ENCODE measurements around the gene SLCO4A1. TPM values are rescaled to one million over a fixed set of nuclear protein-coding genes. Genes with fewer than 3 reads are reported as not detected.
A peak's percentile ranks its signal among the peaks of the same experiment; 100 is the strongest.

The SLCO4A1 gene
- total RNA-seq, 2 donors from 2014 or later = 2.6 to 6.2 TPM

DNA sequence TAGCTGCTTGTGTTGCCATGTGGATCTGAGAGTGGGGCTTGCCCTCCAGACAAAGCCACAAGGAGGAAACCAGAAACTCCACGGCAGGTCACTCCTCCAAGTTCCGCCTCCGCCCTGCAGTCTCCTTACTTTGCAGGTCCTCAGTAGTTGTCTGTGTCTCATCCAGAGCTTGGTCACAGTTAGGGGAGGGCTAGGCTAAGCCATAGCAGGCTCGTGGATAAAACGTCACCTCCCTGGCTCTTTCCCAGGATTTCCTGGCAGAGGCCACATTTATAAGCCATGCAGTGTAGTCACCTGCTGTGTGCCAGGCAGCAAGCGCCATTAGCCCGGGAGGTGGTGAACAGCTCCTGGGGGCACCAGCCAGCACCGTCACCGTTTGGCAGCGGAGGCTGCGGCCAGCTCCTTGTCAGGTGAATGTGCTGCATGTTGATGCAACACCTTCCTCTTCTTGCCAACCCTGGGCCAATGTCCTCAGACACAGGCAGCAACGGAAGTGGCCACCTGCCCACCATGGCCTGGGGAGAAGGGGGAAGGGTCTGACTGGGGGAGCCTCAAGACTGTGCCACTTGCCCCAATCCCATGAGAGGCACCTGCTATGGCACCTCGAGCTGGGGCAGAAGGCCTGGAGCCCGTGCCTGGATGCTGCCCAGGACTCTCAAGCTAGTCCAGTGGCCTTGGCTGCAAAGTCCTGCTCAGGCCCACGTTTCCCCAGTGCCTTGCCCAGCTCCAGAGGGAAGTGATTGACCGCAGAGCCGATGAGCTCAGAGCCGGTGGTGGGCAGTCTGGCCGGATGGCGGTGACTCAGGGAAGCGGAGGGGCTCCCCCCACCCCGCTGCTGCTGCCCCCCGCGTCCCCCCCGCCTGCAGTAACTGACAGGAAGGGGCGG lies 39.0 kb upstream of the SLCO4A1 start:
- Histone ChIP-seq H3K27me3 (no peaks in the 10 kb centered on the region), H3K27ac (peak overlapping the region; percentile 25 to 78 (median 58)), H3K4me3 (no peak overlapping the region), H3K9me3 (no peaks in the 10 kb centered on the region), H3K36me3 (replicated peaks in 1 of 2; ENCODE audit: insufficient read depth in 1 of 2, low read depth in 2 of 2) (no peaks in the 10 kb centered on the region), H3K4me1 (peaks cover 46% of the 10 kb centered on the region)
- intact Hi-C loops (cut with DNase I) = no loop called here
- DNase-seq (peak; percentile 74 to 89 (median 87)), ATAC-seq (peak; percentile 74)
- TF ChIP-seq, protein P1, sequence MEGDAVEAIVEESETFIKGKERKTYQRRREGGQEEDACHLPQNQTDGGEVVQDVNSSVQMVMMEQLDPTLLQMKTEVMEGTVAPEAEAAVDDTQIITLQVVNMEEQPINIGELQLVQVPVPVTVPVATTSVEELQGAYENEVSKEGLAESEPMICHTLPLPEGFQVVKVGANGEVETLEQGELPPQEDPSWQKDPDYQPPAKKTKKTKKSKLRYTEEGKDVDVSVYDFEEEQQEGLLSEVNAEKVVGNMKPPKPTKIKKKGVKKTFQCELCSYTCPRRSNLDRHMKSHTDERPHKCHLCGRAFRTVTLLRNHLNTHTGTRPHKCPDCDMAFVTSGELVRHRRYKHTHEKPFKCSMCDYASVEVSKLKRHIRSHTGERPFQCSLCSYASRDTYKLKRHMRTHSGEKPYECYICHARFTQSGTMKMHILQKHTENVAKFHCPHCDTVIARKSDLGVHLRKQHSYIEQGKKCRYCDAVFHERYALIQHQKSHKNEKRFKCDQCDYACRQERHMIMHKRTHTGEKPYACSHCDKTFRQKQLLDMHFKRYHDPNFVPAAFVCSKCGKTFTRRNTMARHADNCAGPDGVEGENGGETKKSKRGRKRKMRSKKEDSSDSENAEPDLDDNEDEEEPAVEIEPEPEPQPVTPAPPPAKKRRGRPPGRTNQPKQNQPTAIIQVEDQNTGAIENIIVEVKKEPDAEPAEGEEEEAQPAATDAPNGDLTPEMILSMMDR (IDR thresholded peaks at IDR 0.05) = no peak
- peak in 2 of 3 donors; percentile 21 to 31 for TF ChIP-seq POLR2A (IDR thresholded peaks at IDR 0.05)
- WGBS, 2 donors = 25 to 26% methylated on average over 5 to 26 of the region's 26 CpGs

DNA sequence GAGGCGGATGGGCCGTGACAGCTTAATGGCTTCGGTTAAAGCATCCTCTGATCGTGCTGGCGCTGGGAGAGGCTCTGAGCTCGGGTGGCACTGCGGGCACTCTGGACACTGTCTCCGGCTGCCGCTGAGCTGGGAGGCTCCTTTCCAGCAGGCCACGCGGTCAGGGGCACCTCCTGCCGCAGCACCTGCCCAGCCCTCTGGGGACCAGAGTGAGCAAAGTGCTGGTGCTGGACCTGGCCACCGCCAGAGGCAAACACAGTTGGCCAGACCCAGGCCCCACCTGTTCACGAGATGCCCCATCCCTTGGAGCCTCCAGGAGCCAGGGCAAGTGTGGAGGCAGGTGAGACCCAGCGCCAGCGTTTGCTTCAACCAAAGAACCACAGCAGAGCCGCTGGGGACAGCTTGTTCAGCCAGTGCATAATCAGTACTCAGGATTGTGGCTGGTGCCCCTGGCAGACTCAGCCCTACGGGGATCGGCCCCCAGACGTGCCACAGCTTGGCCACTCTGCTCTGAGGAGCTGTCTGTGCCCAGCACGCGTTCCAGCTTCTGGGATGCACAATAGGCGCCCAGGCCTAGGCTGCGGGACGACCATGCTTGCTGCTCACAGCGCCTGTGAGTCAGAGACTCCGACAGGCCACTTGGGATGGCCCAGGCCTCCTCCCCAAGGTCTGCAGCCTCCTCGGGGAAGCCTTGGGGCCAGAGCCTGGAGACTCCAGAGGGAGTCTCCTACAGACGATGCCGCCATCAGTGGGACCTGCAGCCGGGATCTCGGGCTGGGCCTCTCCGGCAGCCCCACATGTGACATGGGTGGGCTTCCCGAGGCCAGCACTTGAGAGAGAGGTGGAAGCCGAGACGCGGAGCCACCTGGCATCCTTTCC lies 38.2 kb upstream of the SLCO4A1 start:
- ATAC-seq = no peak
- H3K27ac ChIP-seq = peak overlapping the region in 3 of 4 donors; percentile 46 to 78 (median 70)
- H3K4me3 ChIP-seq = no peak overlapping the region

DNA sequence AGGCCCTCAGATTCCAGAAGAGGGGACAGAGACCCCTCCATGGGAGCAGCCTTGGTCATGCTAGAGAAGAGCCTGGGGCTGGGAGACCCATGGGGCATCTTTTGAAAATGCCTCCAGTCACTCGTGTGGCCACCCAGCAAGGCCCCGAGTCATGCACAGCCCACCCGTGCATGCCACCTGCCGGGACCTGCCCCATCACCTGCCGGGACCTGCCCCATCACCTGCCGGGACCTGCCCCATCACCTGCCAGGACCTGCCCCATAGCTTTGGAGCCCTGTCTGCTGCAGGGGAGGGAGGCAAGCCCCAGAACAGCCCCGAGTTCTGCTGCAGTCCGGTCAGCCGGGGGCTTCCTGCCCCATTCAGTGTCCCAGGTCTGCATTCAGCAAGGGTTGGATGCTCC lies 37.5 kb upstream of the SLCO4A1 start:
- Histone ChIP-seq H3K9me3 (no peaks in the 10 kb centered on the region), H3K4me1 (peaks cover 46% of the 10 kb centered on the region), H3K36me3 (replicated peaks in 1 of 2; ENCODE audit: insufficient read depth in 1 of 2, low read depth in 2 of 2) (no peaks in the 10 kb centered on the region), H3K4me3 (no peak overlapping the region), H3K27ac (no peak overlapping the region), H3K27me3 (no peaks in the 10 kb centered on the region)
- TF ChIP-seq POLR2A (IDR thresholded peaks at IDR 0.05) = no peak
- intact Hi-C loops (cut with DNase I) = no loop called here
- ATAC-seq = no peak
- 37 to 41% methylated on average over 2 to 9 of the region's 9 CpGs for WGBS, 2 donors
- no peak for DNase-seq

More for the DNA sequence above, 38.2 kb upstream of the SLCO4A1 start:
- TF ChIP-seq, protein P1 (IDR thresholded peaks at IDR 0.05) = no peak
- TF ChIP-seq POLR2A (IDR thresholded peaks at IDR 0.05) = no peak
- intact Hi-C loops (cut with DNase I) = no loop called here
- no peaks in the 10 kb centered on the region for H3K36me3 ChIP-seq (replicated peaks in 1 of 2; ENCODE audit: insufficient read depth in 1 of 2, low read depth in 2 of 2)
- no peak for DNase-seq
- WGBS, 2 donors = 55 to 57% methylated on average over 13 to 37 of the region's 37 CpGs
- H3K9me3 ChIP-seq = no peaks in the 10 kb centered on the region
- H3K4me1 ChIP-seq = peaks cover 46% of the 10 kb centered on the region
- no peaks in the 10 kb centered on the region for H3K27me3 ChIP-seq

DNA sequence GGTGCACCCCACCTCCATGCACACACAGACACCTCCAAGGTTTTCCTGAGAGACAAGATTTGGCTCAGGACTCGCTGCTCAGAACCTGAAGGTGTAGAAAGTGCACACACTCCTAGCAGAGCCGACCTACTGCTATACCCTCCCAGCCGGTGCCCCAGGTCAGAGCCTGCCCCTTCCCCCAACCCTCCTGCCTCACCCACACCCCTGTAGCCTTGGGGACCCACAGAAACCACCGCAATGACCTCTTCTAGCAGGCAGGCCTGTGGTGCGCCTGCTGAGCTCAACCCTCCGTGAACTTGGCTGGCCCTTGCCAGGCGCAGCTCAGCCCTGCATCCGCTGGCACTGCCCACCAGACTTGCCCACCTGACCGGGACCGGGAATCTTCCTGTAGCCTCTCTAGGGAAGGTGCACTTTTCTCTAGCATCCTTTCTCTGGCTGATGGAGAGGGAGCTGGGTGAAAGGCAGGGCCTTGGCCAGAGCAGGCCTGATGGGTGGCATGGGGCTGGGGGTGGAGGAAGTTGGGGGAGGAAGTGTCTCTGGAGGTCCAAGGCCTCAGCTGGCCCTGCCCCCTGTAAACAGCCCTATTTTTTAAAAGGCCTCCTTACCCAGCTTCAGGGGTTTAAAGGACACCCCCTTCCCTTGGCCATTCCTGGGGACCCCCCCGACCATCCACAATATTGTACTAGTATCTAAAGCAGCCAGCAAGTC lies 36.9 kb upstream of the SLCO4A1 start:
- H3K27ac ChIP-seq = no peak overlapping the region
- DNase-seq (no peak), ATAC-seq (no peak)
- no peaks in the 10 kb centered on the region for H3K27me3 ChIP-seq
- 46 to 62% methylated on average over 9 to 11 of the region's 11 CpGs for WGBS, 2 donors
- TF ChIP-seq, protein P1 (IDR thresholded peaks at IDR 0.05) = no peak
- TF ChIP-seq POLR2A (IDR thresholded peaks at IDR 0.05) = no peak
- peaks cover 46% of the 10 kb centered on the region for H3K4me1 ChIP-seq
- intact Hi-C loops (cut with DNase I) = no loop called here
- no peaks in the 10 kb centered on the region for H3K9me3 ChIP-seq
- H3K36me3 ChIP-seq (replicated peaks in 1 of 2; ENCODE audit: insufficient read depth in 1 of 2, low read depth in 2 of 2) = no peaks in the 10 kb centered on the region
- H3K4me3 ChIP-seq = no peak overlapping the region
